HG03432 (cell line): ENCODE results near the gene HEATR1.
"Not testable (repeated sequence)": the region's sequence is repeated elsewhere in the genome, so short reads cannot be mapped to it uniquely, and the experiment has no call there.

Source experiments
- ATAC-seq: cut with Tn5 transposase; IDR thresholded peaks from one replicate; pipeline ENCODE4 v1.9.1; 2021; ENCODE audit warnings: mild to moderate bottlenecking, moderate library complexity; ENCODE audit not compliant: unreplicated experiment

HEATR1 gene

GRCh38 chr1:236602171-236602570 lies 2.1 kb downstream of the HEATR1 start:
- no peak for ATAC-seq

GRCh38 chr1:236590553-236591150 lies 13.7 kb downstream of the HEATR1 start:
- ATAC-seq = no peak

GRCh38 chr1:236589531-236589930 lies 14.8 kb downstream of the HEATR1 start:
- ATAC-seq = no peak

GRCh38 chr1:236581528-236581927 lies 22.8 kb downstream of the HEATR1 start:
- ATAC-seq = no peak

- ATAC-seq = not testable (repeated sequence)
These were observed 23.9 kb downstream of the HEATR1 start for GRCh38 chr1:236580404-236580803.

GRCh38 chr1:236578661-236579060 lies 25.7 kb downstream of the HEATR1 start:
- ATAC-seq = no peak

- ATAC-seq = not testable (repeated sequence)
These were observed 27.3 kb downstream of the HEATR1 start for GRCh38 chr1:236577041-236577440.

GRCh38 chr1:236576004-236576403 lies 28.3 kb downstream of the HEATR1 start:
- ATAC-seq = no peak

GRCh38 chr1:236575523-236575922 lies 28.8 kb downstream of the HEATR1 start:
- ATAC-seq = no peak

GRCh38 chr1:236568285-236568894 lies 35.9 kb downstream of the HEATR1 start:
- no peak for ATAC-seq

GRCh38 chr1:236565530-236565929 lies 38.8 kb downstream of the HEATR1 start:
- no peak for ATAC-seq

- no peak for ATAC-seq
These were observed 42.3 kb downstream of the HEATR1 start for GRCh38 chr1:236561976-236562375.

GRCh38 chr1:236560213-236560771 lies 44.0 kb downstream of the HEATR1 start:
- no peak for ATAC-seq

GRCh38 chr1:236558846-236559245 lies 45.5 kb downstream of the HEATR1 start:
- ATAC-seq = no peak

- no peak for ATAC-seq
These were observed 46.2 kb downstream of the HEATR1 start for GRCh38 chr1:236558081-236558480.

GRCh38 chr1:236556606-236557005 lies 47.7 kb downstream of the HEATR1 start:
- no peak for ATAC-seq

- no peak for ATAC-seq
These were observed 50.9 kb downstream of the HEATR1 start for GRCh38 chr1:236553370-236553769.

GRCh38 chr1:236552901-236553300 lies 51.4 kb downstream of the HEATR1 start:
- no peak for ATAC-seq

GRCh38 chr1:236552096-236552495 lies 52.2 kb downstream of the HEATR1 start:
- ATAC-seq = no peak

- no peak for ATAC-seq
These were observed 53.1 kb downstream of the HEATR1 start for GRCh38 chr1:236550961-236551851.

- no peak for ATAC-seq
These were observed 55.9 kb downstream of the HEATR1 start for GRCh38 chr1:236548452-236548851.
